ENCODE data around the gene NAA40. TPM values are rescaled to one million over a fixed set of nuclear protein-coding genes. Genes with fewer than 3 reads are reported as not detected.

Gene NAA40
- total and polyA plus RNA-seq, 2 donors (not counting 1 experiment from before 2014, with no cell fraction given) = 9.2 to 19.7 TPM

DNA sequence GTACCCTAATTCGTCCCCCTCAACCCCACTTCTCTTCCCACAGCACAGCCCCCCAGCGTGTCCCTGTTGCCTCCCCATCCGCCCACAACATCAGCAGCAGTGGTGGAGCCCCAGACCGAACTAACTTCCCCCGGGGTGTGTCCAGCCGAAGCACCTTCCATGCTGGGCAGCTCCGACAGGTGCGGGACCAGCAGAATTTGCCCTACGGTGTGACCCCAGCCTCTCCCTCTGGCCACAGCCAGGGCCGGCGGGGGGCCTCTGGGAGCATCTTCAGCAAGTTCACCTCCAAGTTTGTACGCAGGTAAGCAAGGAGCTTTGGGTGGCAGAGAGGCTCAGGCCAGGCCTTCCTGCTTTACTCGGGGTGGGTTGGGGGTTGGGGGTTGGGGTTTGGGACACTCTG, 34.1 kb upstream of the NAA40 start:
- no peaks in the 10 kb centered on the region for H4K20me1 ChIP-seq (ENCODE audit: control insufficient read depth, extremely low read depth, insufficient read depth, low read length)
- no peak for DNase-seq (ENCODE audit: low read depth in 2 of 2)
- peaks cover 3% of the 10 kb centered on the region for H3K4me1 ChIP-seq (ENCODE audit: control insufficient read depth, extremely low read depth, insufficient read depth, low read length)
- H3K79me2 ChIP-seq (ENCODE audit: control insufficient read depth, insufficient read depth, low read length) = no peaks in the 10 kb centered on the region
- no peak overlapping the region for H3K4me3 ChIP-seq (replicated peaks in 1 of 4; ENCODE audit: control extremely low read depth in 1 of 4, insufficient read depth in 1 of 4, low read depth in 3 of 4, low read length in 4 of 4)
- H3K27ac ChIP-seq (ENCODE audit: insufficient read depth, low read length) = no peak overlapping the region
- peaks cover 35% of the 10 kb centered on the region for H3K36me3 ChIP-seq (ENCODE audit: control insufficient read depth, insufficient read depth, low read length)
- TF ChIP-seq EZH2 (IDR thresholded peaks at IDR 0.05; ENCODE audit: low read length, missing control alignments) = no peak
- TF ChIP-seq, protein P1, sequence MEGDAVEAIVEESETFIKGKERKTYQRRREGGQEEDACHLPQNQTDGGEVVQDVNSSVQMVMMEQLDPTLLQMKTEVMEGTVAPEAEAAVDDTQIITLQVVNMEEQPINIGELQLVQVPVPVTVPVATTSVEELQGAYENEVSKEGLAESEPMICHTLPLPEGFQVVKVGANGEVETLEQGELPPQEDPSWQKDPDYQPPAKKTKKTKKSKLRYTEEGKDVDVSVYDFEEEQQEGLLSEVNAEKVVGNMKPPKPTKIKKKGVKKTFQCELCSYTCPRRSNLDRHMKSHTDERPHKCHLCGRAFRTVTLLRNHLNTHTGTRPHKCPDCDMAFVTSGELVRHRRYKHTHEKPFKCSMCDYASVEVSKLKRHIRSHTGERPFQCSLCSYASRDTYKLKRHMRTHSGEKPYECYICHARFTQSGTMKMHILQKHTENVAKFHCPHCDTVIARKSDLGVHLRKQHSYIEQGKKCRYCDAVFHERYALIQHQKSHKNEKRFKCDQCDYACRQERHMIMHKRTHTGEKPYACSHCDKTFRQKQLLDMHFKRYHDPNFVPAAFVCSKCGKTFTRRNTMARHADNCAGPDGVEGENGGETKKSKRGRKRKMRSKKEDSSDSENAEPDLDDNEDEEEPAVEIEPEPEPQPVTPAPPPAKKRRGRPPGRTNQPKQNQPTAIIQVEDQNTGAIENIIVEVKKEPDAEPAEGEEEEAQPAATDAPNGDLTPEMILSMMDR (conservative IDR thresholded peaks at IDR 0.05 in 1 of 2, IDR thresholded peaks at IDR 0.05 in 1 of 2; ENCODE audit: low read depth in 1 of 2, low read length in 2 of 2) = no peak
- H2AFZ ChIP-seq (ENCODE audit: low read length) = no peak overlapping the region
- no peaks in the 10 kb centered on the region for H3K27me3 ChIP-seq (ENCODE audit: control insufficient read depth, insufficient read depth, low read length)
- no peaks in the 10 kb centered on the region for H3K9me3 ChIP-seq (ENCODE audit: control insufficient read depth, insufficient read depth, low read depth, low read length)
- H3K4me2 ChIP-seq (ENCODE audit: extremely low read depth, insufficient read depth, low read length) = no peak overlapping the region
- no peak overlapping the region for H3K9ac ChIP-seq (ENCODE audit: insufficient read depth, low read length)

DNA sequence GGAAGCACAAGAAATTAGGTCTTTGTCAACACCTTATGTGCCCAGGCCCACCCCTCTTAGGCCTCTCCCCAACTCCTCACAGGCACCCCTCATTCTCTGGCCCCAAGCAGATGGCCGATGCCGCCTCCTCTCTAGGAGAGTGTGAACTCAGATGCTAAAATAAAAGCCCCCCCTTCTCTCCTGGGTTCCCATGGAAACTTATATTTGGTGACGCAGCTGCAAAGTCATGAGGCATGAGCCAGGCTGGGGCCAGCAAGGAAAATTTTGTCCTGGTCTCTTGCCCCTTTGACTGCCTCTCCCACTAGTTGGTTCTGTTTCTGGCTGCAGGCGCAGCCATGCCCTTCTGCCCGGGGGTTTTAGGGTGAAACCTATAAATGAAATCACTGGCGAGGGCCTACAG, 33.6 kb upstream of the NAA40 start:
- Histone ChIP-seq H3K36me3 (ENCODE audit: control insufficient read depth, insufficient read depth, low read length) (peaks cover 34% of the 10 kb centered on the region), H3K9ac (ENCODE audit: insufficient read depth, low read length) (no peak overlapping the region), H3K9me3 (ENCODE audit: control insufficient read depth, insufficient read depth, low read depth, low read length) (no peaks in the 10 kb centered on the region), H3K4me3 (replicated peaks in 1 of 4; ENCODE audit: control extremely low read depth in 1 of 4, insufficient read depth in 1 of 4, low read depth in 3 of 4, low read length in 4 of 4) (no peak overlapping the region), H2AFZ (ENCODE audit: low read length) (no peak overlapping the region), H3K4me1 (ENCODE audit: control insufficient read depth, extremely low read depth, insufficient read depth, low read length) (peaks cover 3% of the 10 kb centered on the region), H3K27me3 (ENCODE audit: control insufficient read depth, insufficient read depth, low read length) (no peaks in the 10 kb centered on the region), H4K20me1 (ENCODE audit: control insufficient read depth, extremely low read depth, insufficient read depth, low read length) (no peaks in the 10 kb centered on the region), H3K27ac (ENCODE audit: insufficient read depth, low read length) (peak overlapping the region; percentile 27), H3K79me2 (ENCODE audit: control insufficient read depth, insufficient read depth, low read length) (no peaks in the 10 kb centered on the region), H3K4me2 (ENCODE audit: extremely low read depth, insufficient read depth, low read length) (no peak overlapping the region)
- TF ChIP-seq, protein P1 (conservative IDR thresholded peaks at IDR 0.05 in 1 of 2, IDR thresholded peaks at IDR 0.05 in 1 of 2; ENCODE audit: low read depth in 1 of 2, low read length in 2 of 2) = no peak
- no peak for TF ChIP-seq EZH2 (IDR thresholded peaks at IDR 0.05; ENCODE audit: low read length, missing control alignments)
- no peak for DNase-seq (ENCODE audit: low read depth in 2 of 2)

DNA sequence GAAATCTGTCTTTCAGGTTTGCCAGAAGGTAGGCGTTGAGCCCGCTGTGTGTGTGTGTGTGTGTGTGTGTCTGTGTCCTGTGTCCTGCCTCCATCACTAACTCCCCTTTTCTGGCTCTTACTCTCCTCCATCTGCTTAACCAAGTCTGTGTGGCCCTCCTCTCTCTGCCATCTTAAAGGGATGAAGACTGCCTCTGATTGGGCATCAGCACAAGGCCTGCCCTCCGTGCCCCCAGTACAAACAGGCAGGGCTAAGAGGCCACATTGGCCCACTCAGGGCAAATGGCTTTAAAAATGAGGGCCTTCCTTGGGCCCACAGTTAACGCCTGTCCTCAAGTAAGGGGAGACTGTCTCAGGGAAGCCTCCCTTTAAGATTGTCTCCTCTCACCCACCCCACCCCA, 32.7 kb upstream of the NAA40 start:
- H3K9ac ChIP-seq (ENCODE audit: insufficient read depth, low read length) = no peak overlapping the region
- H3K36me3 ChIP-seq (ENCODE audit: control insufficient read depth, insufficient read depth, low read length) = peaks cover 30% of the 10 kb centered on the region
- no peaks in the 10 kb centered on the region for H3K9me3 ChIP-seq (ENCODE audit: control insufficient read depth, insufficient read depth, low read depth, low read length)
- H2AFZ ChIP-seq (ENCODE audit: low read length) = no peak overlapping the region
- no peaks in the 10 kb centered on the region for H3K79me2 ChIP-seq (ENCODE audit: control insufficient read depth, insufficient read depth, low read length)
- no peaks in the 10 kb centered on the region for H4K20me1 ChIP-seq (ENCODE audit: control insufficient read depth, extremely low read depth, insufficient read depth, low read length)
- TF ChIP-seq EZH2 (IDR thresholded peaks at IDR 0.05; ENCODE audit: low read length, missing control alignments) = no peak
- TF ChIP-seq, protein P1 (conservative IDR thresholded peaks at IDR 0.05 in 1 of 2, IDR thresholded peaks at IDR 0.05 in 1 of 2; ENCODE audit: low read depth in 1 of 2, low read length in 2 of 2) = no peak
- H3K4me2 ChIP-seq (ENCODE audit: extremely low read depth, insufficient read depth, low read length) = no peak overlapping the region
- DNase-seq (ENCODE audit: low read depth in 2 of 2) = no peak
- no peak overlapping the region for H3K4me3 ChIP-seq (replicated peaks in 1 of 4; ENCODE audit: control extremely low read depth in 1 of 4, insufficient read depth in 1 of 4, low read depth in 3 of 4, low read length in 4 of 4)
- no peak overlapping the region for H3K27ac ChIP-seq (ENCODE audit: insufficient read depth, low read length)
- no peaks in the 10 kb centered on the region for H3K27me3 ChIP-seq (ENCODE audit: control insufficient read depth, insufficient read depth, low read length)
- peaks cover 3% of the 10 kb centered on the region for H3K4me1 ChIP-seq (ENCODE audit: control insufficient read depth, extremely low read depth, insufficient read depth, low read length)
